Measurements from ENCODE around the gene CCDC178.

- TF ChIP-seq CTCF (IDR thresholded peaks at IDR 0.05) = no peak
- TF ChIP-seq EP300 (IDR thresholded peaks at IDR 0.05) = no peak
- no peak for TF ChIP-seq POLR2A (IDR thresholded peaks at IDR 0.05)
Observed at GRCh38 chr18:33010149-33010548, 430.4 kb downstream of the CCDC178 start.
